CD4-positive, alpha-beta memory T cell (primary cell): ENCODE data around the gene GDI1. TPM values are rescaled to one million over a fixed set of nuclear protein-coding genes. Genes with fewer than 3 reads are reported as not detected.
A peak's percentile ranks its signal among the peaks of the same experiment; 100 is the strongest.

ENCODE experiments used
- CTCF ChIA-PET: fragments of 350-600 bp; sonication (Branson Sonifier 250); formaldehyde crosslinking; loops from one replicate; lab custom pipeline; 2021; ENCODE audit warnings: inconsistent platforms; ENCODE audit not compliant: partially characterized antibody; lab: Charles Lee
- POLR2A ChIA-PET: fragments of 350-600 bp; sonication (Branson Sonifier 250); formaldehyde crosslinking; loops from one replicate; lab custom pipeline; 2021; ENCODE audit not compliant: partially characterized antibody; lab: Charles Lee
- DNase-seq, 5 donors: peaks; one replicate each; pipeline versions ENCODE4 v3.0.0 to v3.0.0-alpha.2; 2020 to 2022; ENCODE audit warnings: mixed read lengths in 1 of 5
- H3K27ac ChIP-seq: one replicate; pipeline ENCODE4 v1.7.0; 2013; ENCODE audit warnings: low read depth, low read length
- H3K27me3 ChIP-seq: 2 replicates; pipeline ENCODE4 v1.7.0; 2013; ENCODE audit warnings: mild to moderate bottlenecking, low read length, moderate library complexity; ENCODE audit not compliant: insufficient read depth
- H3K36me3 ChIP-seq: 2 replicates; pipeline ENCODE4 v1.7.0; 2013; ENCODE audit warnings: mild to moderate bottlenecking, low read length, moderate library complexity; ENCODE audit not compliant: insufficient read depth
- H3K4me1 ChIP-seq: 2 replicates; pipeline ENCODE4 v1.7.0; 2013; ENCODE audit warnings: mild to moderate bottlenecking, low read length, moderate library complexity; ENCODE audit not compliant: insufficient read depth
- H3K4me3 ChIP-seq, 2 donors: one replicate each; pipeline ENCODE4 v1.7.0; 2013; ENCODE audit warnings: low read length in 2 of 2, mild to moderate bottlenecking in 1 of 2
- H3K9me3 ChIP-seq, 2 donors: one replicate each; pipeline ENCODE4 v1.7.0; 2013; ENCODE audit warnings: low read length in 2 of 2, control low read depth in 1 of 2; ENCODE audit not compliant: control insufficient read depth in 1 of 2
- H3K27ac Mint-ChIP-seq, 7 donors: one replicate each; pipeline ENCODE4 v1.8.0; 2020 to 2021; ENCODE audit warnings: mixed read lengths in 7 of 7, mild to moderate bottlenecking in 6 of 7, inconsistent platforms in 3 of 7, moderate library complexity in 3 of 7
- H3K27me3 Mint-ChIP-seq, 2 donors: one replicate each; pipeline ENCODE4 v1.8.0; 2020 to 2021; ENCODE audit warnings: mixed read lengths in 2 of 2
- H3K36me3 Mint-ChIP-seq, 2 donors: one replicate each; pipeline ENCODE4 v1.8.0; 2020 to 2021; ENCODE audit warnings: mixed read lengths in 2 of 2, inconsistent platforms in 1 of 2, mild to moderate bottlenecking in 1 of 2
- H3K4me1 Mint-ChIP-seq, 4 donors: one replicate each; pipeline ENCODE4 v1.8.0; 2020 to 2021; ENCODE audit warnings: mixed read lengths in 4 of 4, mild to moderate bottlenecking in 1 of 4
- H3K4me3 Mint-ChIP-seq, 8 donors: one replicate each; pipeline ENCODE4 v1.8.0; 2020 to 2021; ENCODE audit warnings: mixed read lengths in 8 of 8, mild to moderate bottlenecking in 7 of 8, moderate library complexity in 6 of 8, inconsistent platforms in 3 of 8
- H3K9me3 Mint-ChIP-seq, 8 donors: one replicate each; pipeline ENCODE4 v1.8.0; 2020 to 2021; ENCODE audit warnings: mixed read lengths in 8 of 8, mild to moderate bottlenecking in 5 of 8, inconsistent platforms in 3 of 8, moderate library complexity in 1 of 8
- intact Hi-C: fragments of 100-400 bp; cut with micrococcal nuclease; formaldehyde crosslinking; loops from one replicate; pipeline ENCODE4 v1.15.1; 2023
- polyA plus RNA-seq, 2 donors: library from polyadenylated mRNA; unstranded; fragments of 300-500 nt; fragmentation: Illumina TruSeq; gene quantifications; one replicate each; pipeline ENCODE4 v1.2.3, GENCODE V29; 2021
- total RNA-seq, 2 experiments: library from RNA; stranded (reverse); gene quantifications; one replicate each; pipeline ENCODE4 v1.2.3, GENCODE V29; 2021

GDI1 gene
- total and polyA plus RNA-seq, 4 experiments from 2014 or later: 48.2 to 220 (median 138) TPM

GRCh38 chrX:154465601-154466000 lies 28.6 kb downstream of the GDI1 start:
- Histone ChIP-seq H3K4me3 (no peak overlapping the region), H3K27me3 (no peaks in the 10 kb centered on the region), H3K36me3 (peaks cover 3% of the 10 kb centered on the region), H3K4me1 (no peaks in the 10 kb centered on the region), H3K9me3 (no peaks in the 10 kb centered on the region), H3K27ac (no peak overlapping the region)
- Mint-ChIP-seq H3K4me1 (peaks cover 0 to 3% (median under 1%) of the 10 kb centered on the region in 4 donors), H3K27me3 (no peaks in the 10 kb centered on the region), H3K27ac (no peak overlapping the region), H3K4me3 (no peak overlapping the region), H3K9me3 (no peaks in the 10 kb centered on the region), H3K36me3 (peaks cover 0 to 19% of the 10 kb centered on the region in 2 donors)
- intact Hi-C loops: no loop called here
- ChIA-PET POLR2A (interaction anchor here (1.7 kb wide), 1 partner anchor 51 kb away, joined by 6 read pairs; the partner anchor contains the start of gene FAM3A), CTCF (no interaction called here)
- no peak for DNase-seq

GRCh38 chrX:154466036-154466435 lies 29.1 kb downstream of the GDI1 start:
- Histone ChIP-seq H3K36me3 (peaks cover 3% of the 10 kb centered on the region), H3K27me3 (no peaks in the 10 kb centered on the region), H3K4me1 (no peaks in the 10 kb centered on the region), H3K27ac (no peak overlapping the region), H3K9me3 (no peaks in the 10 kb centered on the region), H3K4me3 (no peak overlapping the region)
- POLR2A ChIA-PET: interaction anchor here (0.9 to 1.7 kb wide), 3 partner anchors 11 to 50 kb away, joined by 3 to 6 read pairs (median 3); partner anchors contain the start of gene FAM3A
- Mint-ChIP-seq H3K27me3 (no peaks in the 10 kb centered on the region), H3K4me3 (no peak overlapping the region), H3K27ac (peak overlapping the region in 1 of 7 donors; percentile 73), H3K9me3 (no peaks in the 10 kb centered on the region), H3K4me1 (peaks cover 0 to 3% (median 0%) of the 10 kb centered on the region in 4 donors), H3K36me3 (peaks cover 0 to 21% of the 10 kb centered on the region in 2 donors)
- no peak for DNase-seq
- CTCF ChIA-PET: no interaction called here
- intact Hi-C loops: no loop called here

DNA sequence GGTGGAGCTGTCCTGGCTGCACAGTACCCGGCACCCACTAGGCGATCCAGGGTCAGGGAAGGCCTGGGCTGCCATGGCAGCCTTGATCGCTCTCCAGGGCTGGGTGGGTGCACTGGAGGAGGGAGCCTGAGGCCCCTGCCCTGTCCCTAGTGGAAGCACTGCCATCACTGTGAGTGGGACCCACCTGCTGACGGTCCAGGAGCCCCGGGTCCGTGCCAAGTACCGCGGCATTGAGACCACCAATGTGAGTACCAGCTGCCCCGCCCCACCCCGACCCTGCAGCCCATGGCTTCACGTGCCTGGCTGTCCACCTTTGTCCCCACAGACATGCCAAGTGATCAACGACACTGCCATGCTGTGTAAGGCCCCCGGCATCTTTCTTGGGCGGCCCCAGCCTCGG lies 30.0 kb downstream of the GDI1 start:
- Mint-ChIP-seq H3K36me3 (peaks cover 0 to 14% of the 10 kb centered on the region in 2 donors), H3K4me1 (peaks cover 0 to 3% (median 0%) of the 10 kb centered on the region in 4 donors), H3K9me3 (no peaks in the 10 kb centered on the region), H3K4me3 (no peak overlapping the region), H3K27me3 (no peaks in the 10 kb centered on the region), H3K27ac (no peak overlapping the region)
- ChIA-PET POLR2A (interaction anchor here (0.9 to 1.7 kb wide), 3 partner anchors 10 to 49 kb away, joined by 3 to 6 read pairs (median 3); partner anchors contain the start of gene FAM3A), CTCF (no interaction called here)
- Histone ChIP-seq H3K27ac (no peak overlapping the region), H3K36me3 (peaks cover 8% of the 10 kb centered on the region), H3K4me3 (no peak overlapping the region), H3K9me3 (no peaks in the 10 kb centered on the region), H3K27me3 (no peaks in the 10 kb centered on the region), H3K4me1 (no peaks in the 10 kb centered on the region)
- intact Hi-C loops: no loop called here
- no peak for DNase-seq

GRCh38 chrX:154467556-154467955 lies 30.6 kb downstream of the GDI1 start:
- intact Hi-C loops: no loop called here
- no peaks in the 10 kb centered on the region for H3K27me3 Mint-ChIP-seq
- DNase-seq: no peak
- H3K27ac Mint-ChIP-seq: no peak overlapping the region
- H3K4me1 ChIP-seq: no peaks in the 10 kb centered on the region
- no peak overlapping the region for H3K27ac ChIP-seq
- peaks cover 0 to 3% (median 0%) of the 10 kb centered on the region in 4 donors for H3K4me1 Mint-ChIP-seq
- no peaks in the 10 kb centered on the region for H3K9me3 ChIP-seq
- H3K36me3 ChIP-seq: peaks cover 8% of the 10 kb centered on the region
- H3K4me3 Mint-ChIP-seq: no peak overlapping the region
- no peaks in the 10 kb centered on the region for H3K27me3 ChIP-seq
- ChIA-PET POLR2A (interaction anchor here (1.7 kb wide), 1 partner anchor 49 kb away, joined by 6 read pairs; the partner anchor contains the start of gene FAM3A), CTCF (no interaction called here)
- no peak overlapping the region for H3K4me3 ChIP-seq
- no peaks in the 10 kb centered on the region for H3K9me3 Mint-ChIP-seq
- H3K36me3 Mint-ChIP-seq: peaks cover 0 to 15% of the 10 kb centered on the region in 2 donors

DNA sequence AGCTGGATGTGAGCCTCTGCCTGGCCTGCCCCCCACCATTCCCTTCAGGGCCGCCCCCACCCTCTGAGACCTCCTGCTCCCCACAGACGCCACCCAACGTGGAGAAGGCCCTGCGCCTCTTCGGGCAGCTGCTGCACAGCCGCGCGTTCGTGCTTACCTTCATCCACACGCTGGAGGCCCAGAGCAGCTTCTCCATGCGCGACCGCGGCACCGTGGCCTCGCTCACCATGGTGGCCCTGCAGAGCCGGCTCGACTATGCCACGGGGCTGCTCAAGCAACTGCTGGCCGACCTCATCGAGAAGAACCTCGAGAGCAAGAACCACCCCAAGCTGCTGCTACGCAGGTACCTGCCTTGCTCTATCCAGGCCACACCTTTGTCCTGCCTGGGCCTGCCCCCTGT lies 31.3 kb downstream of the GDI1 start:
- CTCF ChIA-PET: no interaction called here
- Histone ChIP-seq H3K27ac (no peak overlapping the region), H3K4me1 (no peaks in the 10 kb centered on the region), H3K9me3 (no peaks in the 10 kb centered on the region), H3K27me3 (no peaks in the 10 kb centered on the region), H3K4me3 (no peak overlapping the region), H3K36me3 (peaks cover 5% of the 10 kb centered on the region)
- no peak overlapping the region for H3K27ac Mint-ChIP-seq
- intact Hi-C loops: no loop called here
- DNase-seq: no peak
- peaks cover 0 to under 1% (median 0%) of the 10 kb centered on the region in 4 donors for H3K4me1 Mint-ChIP-seq
- H3K27me3 Mint-ChIP-seq: no peaks in the 10 kb centered on the region
- no peak overlapping the region for H3K4me3 Mint-ChIP-seq
- H3K36me3 Mint-ChIP-seq: peaks cover 0 to 11% of the 10 kb centered on the region in 2 donors
- POLR2A ChIA-PET: interaction anchor here (1.0 to 2.0 kb wide), 3 partner anchors 9 to 24 kb away, joined by 3 to 6 read pairs (median 5); partner anchors contain the start of genes FAM50A and PLXNA3
- H3K9me3 Mint-ChIP-seq: no peaks in the 10 kb centered on the region

- POLR2A ChIA-PET: interaction anchor here (1.7 to 2.0 kb wide), 2 partner anchors 8 to 10 kb away, joined by 5 to 6 read pairs; partner anchors contain the start of gene PLXNA3
- H3K4me1 Mint-ChIP-seq: peaks cover 0 to 4% (median 0%) of the 10 kb centered on the region in 4 donors
- H3K9me3 Mint-ChIP-seq: no peaks in the 10 kb centered on the region
- no peak overlapping the region for H3K4me3 Mint-ChIP-seq
- Histone ChIP-seq H3K9me3 (no peaks in the 10 kb centered on the region), H3K4me1 (no peaks in the 10 kb centered on the region), H3K27me3 (no peaks in the 10 kb centered on the region), H3K4me3 (no peak overlapping the region), H3K36me3 (peaks cover 5% of the 10 kb centered on the region), H3K27ac (no peak overlapping the region)
- H3K36me3 Mint-ChIP-seq: peaks cover 0 to 18% of the 10 kb centered on the region in 2 donors
- DNase-seq: no peak
- CTCF ChIA-PET: no interaction called here
- intact Hi-C loops: no loop called here
- H3K27ac Mint-ChIP-seq: no peak overlapping the region
- H3K27me3 Mint-ChIP-seq: no peaks in the 10 kb centered on the region
Observed at GRCh38 chrX:154469114-154469513, 32.2 kb downstream of the GDI1 start.

DNA sequence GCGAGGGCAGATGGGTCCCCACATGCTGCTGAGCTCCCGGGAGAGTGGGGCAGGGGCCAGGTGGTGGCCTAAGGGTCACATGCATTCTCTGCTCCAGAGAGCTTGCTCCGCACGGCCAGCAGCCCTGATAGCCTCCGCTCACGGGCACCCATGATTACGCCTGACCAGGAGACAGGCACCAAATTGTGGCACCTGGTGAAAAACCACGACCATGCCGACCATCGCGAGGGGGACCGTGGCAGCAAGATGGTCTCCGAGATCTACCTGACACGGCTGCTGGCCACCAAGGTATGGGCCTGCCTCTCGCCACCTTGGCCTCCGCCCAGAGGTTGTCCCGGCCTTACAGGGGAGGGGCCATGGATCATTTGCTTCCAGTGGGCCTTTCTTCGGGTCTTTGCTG lies 32.9 kb downstream of the GDI1 start:
- H3K27me3 ChIP-seq: no peaks in the 10 kb centered on the region
- no peak for DNase-seq
- H3K36me3 ChIP-seq: peaks cover 5% of the 10 kb centered on the region
- H3K36me3 Mint-ChIP-seq: peaks cover 0 to 18% of the 10 kb centered on the region in 2 donors
- no peak overlapping the region for H3K4me3 Mint-ChIP-seq
- no peak overlapping the region for H3K27ac ChIP-seq
- H3K4me3 ChIP-seq: no peak overlapping the region
- ChIA-PET POLR2A (interaction anchor here (2.0 kb wide), 1 partner anchor 7 kb away, joined by 6 read pairs; no protein-coding TSS in a partner anchor), CTCF (no interaction called here)
- H3K4me1 ChIP-seq: no peaks in the 10 kb centered on the region
- H3K4me1 Mint-ChIP-seq: peaks cover 0 to 4% (median 0%) of the 10 kb centered on the region in 4 donors
- no peaks in the 10 kb centered on the region for H3K27me3 Mint-ChIP-seq
- no peak overlapping the region for H3K27ac Mint-ChIP-seq
- no peaks in the 10 kb centered on the region for H3K9me3 Mint-ChIP-seq
- intact Hi-C loops: loop anchor here (10.0 kb wide), 1 partner anchor 55 kb away; the partner anchor contains the start of gene TAFAZZIN
- no peaks in the 10 kb centered on the region for H3K9me3 ChIP-seq
